ENCODE results near the gene KDELR1. TPM values are rescaled to one million over a fixed set of nuclear protein-coding genes. Genes with fewer than 3 reads are reported as not detected.
A peak's percentile ranks its signal among the peaks of the same experiment; 100 is the strongest.
"Not testable (repeated sequence)": the region's sequence is repeated elsewhere in the genome, so short reads cannot be mapped to it uniquely, and the experiment has no call there.

KDELR1 gene
- total RNA-seq, 2 donors from 2014 or later, result 101 to 103 TPM

- no peak for ATAC-seq (replicated peaks in 1 of 2)
- Mint-ChIP-seq H3K27ac (no peak overlapping the region), H3K4me3 (peak overlapping the region; percentile 73 to 76), H3K4me1 (ENCODE audit: low read depth) (peaks cover 50% of the 10 kb centered on the region), H3K36me3 (ENCODE audit: insufficient read depth in 2 of 2) (peaks cover 9 to 10% of the 10 kb centered on the region in 2 donors), H3K9me3 (peaks cover 0 to 4% of the 10 kb centered on the region in 2 donors), H3K27me3 (ENCODE audit: low read depth) (peaks cover 61% of the 10 kb centered on the region)
- DNase-seq, result no peak
Observed at GRCh38 chr19:48394331-48395169, 3.2 kb upstream of the KDELR1 start.

GRCh38 chr19:48393559-48394330 is 2.4 kb upstream of the KDELR1 start, which contains the start of gene GRIN2D:
TSS of gene GRIN2D (plus strand) at chr19:48393668. CDS start at chr19:48398393, 4,725 bp downstream.
- DNase-seq, result peak; percentile 33 to 39
- H3K36me3 Mint-ChIP-seq (ENCODE audit: insufficient read depth in 2 of 2), result peaks cover 10% of the 10 kb centered on the region in 2 donors

GRCh38 chr19:48392860-48393558 is 1.7 kb upstream of the KDELR1 start:
- peaks cover 11 to 16% of the 10 kb centered on the region in 2 donors for H3K36me3 Mint-ChIP-seq (ENCODE audit: insufficient read depth in 2 of 2)
- ATAC-seq (replicated peaks in 1 of 2) (no peak), DNase-seq (no peak)
- H3K27ac Mint-ChIP-seq, result no peak overlapping the region
- H3K4me1 Mint-ChIP-seq (ENCODE audit: low read depth), result peaks cover 46% of the 10 kb centered on the region
- H3K27me3 Mint-ChIP-seq (ENCODE audit: low read depth), result peaks cover 58% of the 10 kb centered on the region
- H3K4me3 Mint-ChIP-seq, result peak overlapping the region; percentile 33 to 42
- no peaks in the 10 kb centered on the region for H3K9me3 Mint-ChIP-seq

More at GRCh38 chr19:48393559-48394330, 2.4 kb upstream of the KDELR1 start, which contains the start of gene GRIN2D:
- H3K27ac Mint-ChIP-seq, result no peak within 1 kb of the TSS
- peak in 1 of 2 donors; percentile 8 for ATAC-seq (replicated peaks in 1 of 2)
- peak within 1 kb of the TSS; percentile 73 to 76 for H3K4me3 Mint-ChIP-seq
- peaks cover 43% of the 10 kb centered on the region for H3K4me1 Mint-ChIP-seq (ENCODE audit: low read depth)
- H3K27me3 Mint-ChIP-seq (ENCODE audit: low read depth), result peaks cover 61% of the 10 kb centered on the region
- H3K9me3 Mint-ChIP-seq, result no peaks in the 10 kb centered on the region

- H3K4me1 Mint-ChIP-seq (ENCODE audit: low read depth), result peaks cover 36% of the 10 kb centered on the region
- peak overlapping the region in 1 of 2 donors; percentile 98 for H3K4me3 Mint-ChIP-seq
- DNase-seq; ATAC-seq (replicated peaks in 1 of 2); H3K36me3 Mint-ChIP-seq (ENCODE audit: insufficient read depth in 2 of 2); H3K9me3 Mint-ChIP-seq; H3K27ac Mint-ChIP-seq: not testable (repeated sequence)
- peaks cover 48% of the 10 kb centered on the region for H3K27me3 Mint-ChIP-seq (ENCODE audit: low read depth)
Observed at GRCh38 chr19:48392006-48392344, 624 bp upstream of the KDELR1 start.

GRCh38 chr19:48390188-48391099 is 907 bp downstream of the KDELR1 start:
- peak; percentile 69 for DNase-seq
- no peaks in the 10 kb centered on the region for H3K9me3 Mint-ChIP-seq
- peak overlapping the region; percentile 93 for H3K27ac Mint-ChIP-seq
- peak; percentile 64 to 67 for ATAC-seq (replicated peaks in 1 of 2)
- H3K4me1 Mint-ChIP-seq (ENCODE audit: low read depth), result peaks cover 30% of the 10 kb centered on the region
- peaks cover 5 to 9% of the 10 kb centered on the region in 2 donors for H3K36me3 Mint-ChIP-seq (ENCODE audit: insufficient read depth in 2 of 2)
- peaks cover 32% of the 10 kb centered on the region for H3K27me3 Mint-ChIP-seq (ENCODE audit: low read depth)
- H3K4me3 Mint-ChIP-seq, result peak overlapping the region; percentile 91 to 98

GRCh38 chr19:48386981-48387380 is 4.4 kb downstream of the KDELR1 start:
- H3K27ac Mint-ChIP-seq, result no peak overlapping the region
- peaks cover 5 to 15% of the 10 kb centered on the region in 2 donors for H3K36me3 Mint-ChIP-seq (ENCODE audit: insufficient read depth in 2 of 2)
- H3K4me1 Mint-ChIP-seq (ENCODE audit: low read depth), result peaks cover 16% of the 10 kb centered on the region
- no peak overlapping the region for H3K4me3 Mint-ChIP-seq
- no peaks in the 10 kb centered on the region for H3K9me3 Mint-ChIP-seq
- peaks cover 5% of the 10 kb centered on the region for H3K27me3 Mint-ChIP-seq (ENCODE audit: low read depth)
- DNase-seq (no peak), ATAC-seq (replicated peaks in 1 of 2) (no peak)

- DNase-seq, result no peak
- Mint-ChIP-seq H3K27me3 (ENCODE audit: low read depth) (no peaks in the 10 kb centered on the region), H3K36me3 (ENCODE audit: insufficient read depth in 2 of 2) (peaks cover 5 to 17% of the 10 kb centered on the region in 2 donors), H3K4me1 (ENCODE audit: low read depth) (peaks cover 12% of the 10 kb centered on the region), H3K9me3 (no peaks in the 10 kb centered on the region), H3K27ac (no peak overlapping the region), H3K4me3 (no peak overlapping the region)
- no peak for ATAC-seq (replicated peaks in 1 of 2)
Observed at GRCh38 chr19:48385461-48386087, 5.8 kb downstream of the KDELR1 start.

- Mint-ChIP-seq H3K27me3 (ENCODE audit: low read depth) (no peaks in the 10 kb centered on the region), H3K4me1 (ENCODE audit: low read depth) (no peaks in the 10 kb centered on the region), H3K9me3 (no peaks in the 10 kb centered on the region), H3K4me3 (no peak overlapping the region), H3K27ac (no peak overlapping the region), H3K36me3 (ENCODE audit: insufficient read depth in 2 of 2) (peaks cover 1 to 8% of the 10 kb centered on the region in 2 donors)
- DNase-seq (no peak), ATAC-seq (replicated peaks in 1 of 2) (no peak)
Observed at GRCh38 chr19:48382286-48382685, 9.1 kb downstream of the KDELR1 start.

GRCh38 chr19:48381178-48381950 is 10.0 kb downstream of the KDELR1 start:
- no peaks in the 10 kb centered on the region for H3K4me1 Mint-ChIP-seq (ENCODE audit: low read depth)
- ATAC-seq (replicated peaks in 1 of 2) (no peak), DNase-seq (no peak)
- no peaks in the 10 kb centered on the region for H3K27me3 Mint-ChIP-seq (ENCODE audit: low read depth)
- H3K9me3 Mint-ChIP-seq, result no peaks in the 10 kb centered on the region
- no peak overlapping the region for H3K27ac Mint-ChIP-seq
- no peak overlapping the region for H3K4me3 Mint-ChIP-seq
- H3K36me3 Mint-ChIP-seq (ENCODE audit: insufficient read depth in 2 of 2), result peaks cover 0 to 8% of the 10 kb centered on the region in 2 donors

GRCh38 chr19:48379058-48379457 is 12.3 kb downstream of the KDELR1 start:
- Mint-ChIP-seq H3K4me1 (ENCODE audit: low read depth) (no peaks in the 10 kb centered on the region), H3K27me3 (ENCODE audit: low read depth) (no peaks in the 10 kb centered on the region), H3K9me3 (no peaks in the 10 kb centered on the region), H3K27ac (no peak overlapping the region), H3K4me3 (no peak overlapping the region), H3K36me3 (ENCODE audit: insufficient read depth in 2 of 2) (peaks cover 0 to 4% of the 10 kb centered on the region in 2 donors)
- ATAC-seq (replicated peaks in 1 of 2) (no peak), DNase-seq (no peak)

- Mint-ChIP-seq H3K27me3 (ENCODE audit: low read depth) (no peaks in the 10 kb centered on the region), H3K36me3 (ENCODE audit: insufficient read depth in 2 of 2) (peaks cover 0 to 4% of the 10 kb centered on the region in 2 donors), H3K27ac (no peak overlapping the region), H3K4me3 (no peak overlapping the region), H3K9me3 (no peaks in the 10 kb centered on the region), H3K4me1 (ENCODE audit: low read depth) (no peaks in the 10 kb centered on the region)
- ATAC-seq (replicated peaks in 1 of 2), result no peak
- no peak for DNase-seq
Observed at GRCh38 chr19:48378194-48378570, 13.2 kb downstream of the KDELR1 start.
